ENCODE results near the gene ROR2. TPM values are rescaled to one million over a fixed set of nuclear protein-coding genes. Genes with fewer than 3 reads are reported as not detected.

The ROR2 gene
- polyA plus RNA-seq, 1 experiment: 9.7 TPM

GRCh38 chr9:91899594-91899993, 50.4 kb downstream of the ROR2 start:
- ChIA-PET POLR2A (no interaction called here), CTCF (no interaction called here)
- no peak overlapping the region for H3K27ac ChIP-seq (ENCODE audit: low read depth, low read length)
- TF ChIP-seq CTCF (IDR thresholded peaks at IDR 0.05; ENCODE audit: low read depth, low read length): no peak
- no peak for DNase-seq (ENCODE audit: low read depth, low spot score)
- no peaks in the 10 kb centered on the region for H3K27me3 ChIP-seq (ENCODE audit: control insufficient read depth, insufficient read depth, low read length)
- no peak overlapping the region for H3K4me3 ChIP-seq (ENCODE audit: low read depth, low read length)
- peaks cover 3% of the 10 kb centered on the region; the same call in 1 of the 2 replicates for H3K9me3 ChIP-seq (ENCODE audit: control insufficient read depth, insufficient read depth, low read length)

- CTCF ChIA-PET: no interaction called here
- POLR2A ChIA-PET: no interaction called here
- H3K27ac ChIP-seq (ENCODE audit: low read depth, low read length): no peak overlapping the region
- no peak for DNase-seq (ENCODE audit: low read depth, low spot score)
- H3K9me3 ChIP-seq (ENCODE audit: control insufficient read depth, insufficient read depth, low read length): peaks cover under 1% of the 10 kb centered on the region; the same call in 1 of the 2 replicates
- no peak overlapping the region for H3K4me3 ChIP-seq (ENCODE audit: low read depth, low read length)
- TF ChIP-seq CTCF (IDR thresholded peaks at IDR 0.05; ENCODE audit: low read depth, low read length): no peak
- H3K27me3 ChIP-seq (ENCODE audit: control insufficient read depth, insufficient read depth, low read length): no peaks in the 10 kb centered on the region
These were observed 50.8 kb downstream of the ROR2 start for GRCh38 chr9:91899219-91899563.

- ChIA-PET POLR2A (no interaction called here), CTCF (no interaction called here)
- DNase-seq (ENCODE audit: low read depth, low spot score): no peak
- Histone ChIP-seq H3K4me3 (ENCODE audit: low read depth, low read length) (no peak overlapping the region), H3K27me3 (ENCODE audit: control insufficient read depth, insufficient read depth, low read length) (no peaks in the 10 kb centered on the region), H3K9me3 (ENCODE audit: control insufficient read depth, insufficient read depth, low read length) (no peaks in the 10 kb centered on the region; the same call in 1 of the 2 replicates), H3K27ac (ENCODE audit: low read depth, low read length) (peak overlapping the region; percentile 31)
- no peak for TF ChIP-seq CTCF (IDR thresholded peaks at IDR 0.05; ENCODE audit: low read depth, low read length)
These were observed 51.4 kb downstream of the ROR2 start for GRCh38 chr9:91898451-91899218.

GRCh38 chr9:91897201-91897600, 52.8 kb downstream of the ROR2 start:
- Histone ChIP-seq H3K27ac (ENCODE audit: low read depth, low read length) (no peak overlapping the region), H3K4me3 (ENCODE audit: low read depth, low read length) (no peak overlapping the region), H3K9me3 (ENCODE audit: control insufficient read depth, insufficient read depth, low read length) (no peaks in the 10 kb centered on the region; the same call in 1 of the 2 replicates), H3K27me3 (ENCODE audit: control insufficient read depth, insufficient read depth, low read length) (no peaks in the 10 kb centered on the region)
- DNase-seq (ENCODE audit: low read depth, low spot score): no peak
- CTCF ChIA-PET: interaction anchor here (1.6 kb wide), 1 partner anchor 57 kb away, joined by 3 read pairs; no protein-coding TSS in a partner anchor
- POLR2A ChIA-PET: no interaction called here
- no peak for TF ChIP-seq CTCF (IDR thresholded peaks at IDR 0.05; ENCODE audit: low read depth, low read length)

GRCh38 chr9:91896513-91897121, 53.4 kb downstream of the ROR2 start:
- CTCF ChIA-PET: interaction anchor here (1.6 kb wide), 1 partner anchor 58 kb away, joined by 3 read pairs; no protein-coding TSS in a partner anchor

More at GRCh38 chr9:91896513-91897121, 53.4 kb downstream of the ROR2 start:
- POLR2A ChIA-PET: interaction anchor here (0.6 kb wide), 1 partner anchor 12 kb away, joined by 3 read pairs; no protein-coding TSS in a partner anchor
- Histone ChIP-seq H3K4me3 (ENCODE audit: low read depth, low read length) (no peak overlapping the region), H3K27me3 (ENCODE audit: control insufficient read depth, insufficient read depth, low read length) (no peaks in the 10 kb centered on the region), H3K27ac (ENCODE audit: low read depth, low read length) (peak overlapping the region; percentile 22), H3K9me3 (ENCODE audit: control insufficient read depth, insufficient read depth, low read length) (no peaks in the 10 kb centered on the region; the same call in 1 of the 2 replicates)
- TF ChIP-seq CTCF (IDR thresholded peaks at IDR 0.05; ENCODE audit: low read depth, low read length): no peak
- no peak for DNase-seq (ENCODE audit: low read depth, low spot score)

Data from AG04450 (cell line).